ENCODE measurements around the gene CD79A. TPM values are rescaled to one million over a fixed set of nuclear protein-coding genes. Genes with fewer than 3 reads are reported as not detected.
A peak's percentile ranks its signal among the peaks of the same experiment; 100 is the strongest.

CD79A gene
- total and polyA plus RNA-seq, 7 donors = 1.8 to 169 (median 3.6) TPM; not detected in 4

- Histone ChIP-seq H3K4me3 (no peak overlapping the region), H3K27ac (no peak overlapping the region), H3K4me1 (peaks cover 0 to 8% (median 3%) of the 10 kb centered on the region in 4 donors), H3K27me3 (no peaks in the 10 kb centered on the region), H3K36me3 (peaks cover 22 to 71% (median 39%) of the 10 kb centered on the region in 4 donors), H3K9me3 (no peaks in the 10 kb centered on the region)
- no peak for TF ChIP-seq POLR2AphosphoS5 (IDR thresholded peaks at IDR 0.05)
- 69 to 78% methylated on average over 13 of the region's 13 CpGs for WGBS, 2 donors
- DNase-seq = no peak
- intact Hi-C loops (cut with DNase I) = no loop called here
These were observed 7.6 kb upstream of the CD79A start for GRCh38 chr19:41869374-41869955.

- TF ChIP-seq POLR2AphosphoS5 (IDR thresholded peaks at IDR 0.05) = no peak
- no peak for TF ChIP-seq POLR2A (IDR thresholded peaks at IDR 0.05)
- TF ChIP-seq CTCF (IDR thresholded peaks at IDR 0.05) = no peak
- no peak for TF ChIP-seq EP300 (IDR thresholded peaks at IDR 0.05)
- H3K9me3 ChIP-seq = no peaks in the 10 kb centered on the region
- H3K27ac ChIP-seq = no peak overlapping the region
- no peaks in the 10 kb centered on the region for H3K27me3 ChIP-seq
- DNase-seq = no peak
- WGBS, 2 donors = 15 to 71% methylated on average over 3 of the region's 3 CpGs
- peaks cover 0 to 8% (median 0%) of the 10 kb centered on the region in 4 donors for H3K4me1 ChIP-seq
- no peak overlapping the region for H3K4me3 ChIP-seq
- intact Hi-C loops (cut with DNase I) = no loop called here
- H3K36me3 ChIP-seq = peaks cover 19 to 62% (median 34%) of the 10 kb centered on the region in 4 donors
These were observed 6.6 kb upstream of the CD79A start for GRCh38 chr19:41870401-41870873.

- H3K36me3 ChIP-seq = peaks cover 14 to 53% (median 30%) of the 10 kb centered on the region in 4 donors
These were observed 5.3 kb upstream of the CD79A start for GRCh38 chr19:41871573-41872383.

GRCh38 chr19:41872384-41872774, 4.7 kb upstream of the CD79A start:
- no peak overlapping the region for H3K27ac ChIP-seq
- intact Hi-C loops (cut with DNase I) = no loop called here
- no peak overlapping the region for H3K4me3 ChIP-seq
- TF ChIP-seq POLR2A (IDR thresholded peaks at IDR 0.05) (no peak), EP300 (IDR thresholded peaks at IDR 0.05) (no peak), POLR2AphosphoS5 (IDR thresholded peaks at IDR 0.05) (no peak), CTCF (IDR thresholded peaks at IDR 0.05) (no peak)
- no peak for DNase-seq
- H3K27me3 ChIP-seq = no peaks in the 10 kb centered on the region
- WGBS, 2 donors = 87% methylated on average over 12 of the region's 12 CpGs
- no peaks in the 10 kb centered on the region for H3K4me1 ChIP-seq
- H3K36me3 ChIP-seq = peaks cover 11 to 47% (median 27%) of the 10 kb centered on the region in 4 donors
- no peaks in the 10 kb centered on the region for H3K9me3 ChIP-seq

More at GRCh38 chr19:41871573-41872383, 5.3 kb upstream of the CD79A start:
- WGBS, 2 donors = 40 to 68% methylated on average over 16 of the region's 16 CpGs
- Histone ChIP-seq H3K27me3 (no peaks in the 10 kb centered on the region), H3K27ac (peak overlapping the region in 1 of 4 donors; percentile 12), H3K9me3 (no peaks in the 10 kb centered on the region), H3K4me1 (peaks cover 0 to under 1% (median 0%) of the 10 kb centered on the region in 4 donors), H3K4me3 (no peak overlapping the region)
- TF ChIP-seq CTCF (IDR thresholded peaks at IDR 0.05) (no peak), POLR2AphosphoS5 (IDR thresholded peaks at IDR 0.05) (no peak), POLR2A (IDR thresholded peaks at IDR 0.05) (no peak), EP300 (IDR thresholded peaks at IDR 0.05) (no peak)
- DNase-seq = peak; percentile 61
- intact Hi-C loops (cut with DNase I) = no loop called here

Data from sigmoid colon (tissue), 7 donors.